NT2/D1 (cell line): Measurements from ENCODE around the gene TRIM34.

Experiments used
- DNase-seq: peaks from one replicate; pipeline ENCODE4 v3.0.0-alpha.2; 2011; ENCODE audit warnings: low read depth, low spot score
- H3K27me3 ChIP-seq: 2 replicates; pipeline ENCODE4 v1.6.0; 2011; ENCODE audit warnings: mild to moderate bottlenecking; ENCODE audit not compliant: insufficient read length, insufficient read depth
- H3K36me3 ChIP-seq: 2 replicates; pipeline ENCODE4 v1.6.1; 2011; ENCODE audit warnings: mild to moderate bottlenecking, low read length, mixed read lengths; ENCODE audit not compliant: insufficient read depth, insufficient read length
- H3K4me1 ChIP-seq: 2 replicates; pipeline ENCODE4 v1.5.1; 2011; ENCODE audit not compliant: insufficient read depth, insufficient read length
- H3K4me3 ChIP-seq: 2 replicates; pipeline ENCODE4 v1.5.1; 2011; ENCODE audit warnings: low read depth; ENCODE audit not compliant: insufficient read length
- H3K9ac ChIP-seq: 2 replicates; pipeline ENCODE4 v1.6.0; 2011; ENCODE audit warnings: low read depth; ENCODE audit not compliant: insufficient read length
- H3K9me3 ChIP-seq: 2 replicates; pipeline ENCODE4 v1.5.1; 2011; ENCODE audit warnings: mild to moderate bottlenecking, low read length; ENCODE audit not compliant: insufficient read depth
- SUZ12 ChIP-seq: IDR thresholded peaks from 2 replicates; pipeline ENCODE4 v1.6.1; 2011; ENCODE audit not compliant: insufficient read length, insufficient read depth; ENCODE audit errors: extremely low read depth
- YY1 ChIP-seq: IDR thresholded peaks from 2 replicates; pipeline ENCODE4 v1.6.1; 2011; ENCODE audit not compliant: insufficient read length, insufficient read depth
- ZNF274 ChIP-seq: IDR thresholded peaks from 2 replicates; pipeline ENCODE4 v1.6.1; 2011; ENCODE audit warnings: mild to moderate bottlenecking, low read depth, low read length

TRIM34 gene

DNA sequence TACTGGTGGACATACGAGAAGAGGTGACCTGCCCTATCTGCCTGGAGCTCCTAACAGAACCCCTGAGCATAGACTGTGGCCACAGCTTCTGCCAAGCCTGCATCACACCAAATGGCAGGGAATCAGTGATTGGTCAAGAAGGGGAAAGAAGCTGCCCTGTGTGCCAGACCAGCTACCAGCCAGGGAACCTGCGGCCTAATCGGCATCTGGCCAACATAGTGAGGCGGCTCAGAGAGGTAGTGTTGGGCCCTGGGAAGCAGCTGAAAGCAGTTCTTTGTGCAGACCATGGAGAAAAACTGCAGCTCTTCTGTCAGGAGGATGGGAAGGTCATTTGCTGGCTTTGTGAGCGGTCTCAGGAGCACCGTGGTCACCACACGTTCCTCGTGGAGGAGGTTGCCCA lies 21.5 kb upstream of the TRIM34 start:
- Histone ChIP-seq H3K4me1 (peaks cover 8% of the 10 kb centered on the region), H3K9me3 (no peaks in the 10 kb centered on the region), H3K27me3 (no peaks in the 10 kb centered on the region), H3K4me3 (no peak overlapping the region), H3K36me3 (peaks cover 50% of the 10 kb centered on the region), H3K9ac (no peak overlapping the region)
- TF ChIP-seq SUZ12 (no peak), ZNF274 (no peak), YY1 (no peak)
- no peak for DNase-seq

- no peak overlapping the region for H3K4me3 ChIP-seq
- DNase-seq, result no peak
- peaks cover 65% of the 10 kb centered on the region for H3K36me3 ChIP-seq
- H3K27me3 ChIP-seq, result no peaks in the 10 kb centered on the region
- TF ChIP-seq YY1 (no peak), SUZ12 (no peak), ZNF274 (no peak)
- no peak overlapping the region for H3K9ac ChIP-seq
- H3K4me1 ChIP-seq, result peaks cover 8% of the 10 kb centered on the region
- no peaks in the 10 kb centered on the region for H3K9me3 ChIP-seq
These were observed 19.9 kb upstream of the TRIM34 start for GRCh38 chr11:5604896-5605295.

GRCh38 chr11:5605849-5606248 lies 19.0 kb upstream of the TRIM34 start:
- Histone ChIP-seq H3K9ac (no peak overlapping the region), H3K9me3 (no peaks in the 10 kb centered on the region), H3K4me3 (no peak overlapping the region), H3K4me1 (peaks cover 8% of the 10 kb centered on the region), H3K36me3 (peaks cover 74% of the 10 kb centered on the region), H3K27me3 (no peaks in the 10 kb centered on the region)
- no peak for TF ChIP-seq YY1
- TF ChIP-seq ZNF274, result no peak
- TF ChIP-seq SUZ12, result no peak
- no peak for DNase-seq

GRCh38 chr11:5608808-5609207 lies 16.0 kb upstream of the TRIM34 start:
- TF ChIP-seq ZNF274, result no peak
- H3K9me3 ChIP-seq, result no peaks in the 10 kb centered on the region
- H3K4me1 ChIP-seq, result no peaks in the 10 kb centered on the region
- no peaks in the 10 kb centered on the region for H3K27me3 ChIP-seq
- peaks cover 88% of the 10 kb centered on the region for H3K36me3 ChIP-seq
- H3K4me3 ChIP-seq, result no peak overlapping the region
- no peak overlapping the region for H3K9ac ChIP-seq
- DNase-seq, result no peak

DNA sequence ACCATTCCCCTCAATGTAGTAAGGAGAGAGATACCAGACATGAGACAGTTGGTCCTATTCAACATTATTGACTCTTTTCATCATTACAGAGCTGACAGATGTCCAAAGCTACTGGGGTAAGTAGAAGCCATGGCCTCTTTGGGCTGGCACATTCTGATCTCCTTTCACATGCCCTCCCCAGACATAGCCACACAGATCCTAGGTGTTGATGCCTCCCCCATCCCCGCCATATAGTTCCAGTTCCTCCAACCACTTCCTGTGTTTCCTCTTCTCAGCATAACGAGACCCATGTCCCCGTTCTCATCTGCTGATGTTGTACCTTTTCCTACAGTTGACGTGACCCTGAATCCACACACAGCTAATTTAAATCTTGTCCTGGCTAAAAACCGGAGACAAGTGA lies 14.4 kb upstream of the TRIM34 start:
- Histone ChIP-seq H3K36me3 (peaks cover 72% of the 10 kb centered on the region), H3K27me3 (no peaks in the 10 kb centered on the region), H3K4me1 (no peaks in the 10 kb centered on the region), H3K4me3 (no peak overlapping the region), H3K9ac (no peak overlapping the region), H3K9me3 (no peaks in the 10 kb centered on the region)
- no peak for TF ChIP-seq YY1
- TF ChIP-seq SUZ12, result no peak
- no peak for TF ChIP-seq ZNF274
- no peak for DNase-seq

- Histone ChIP-seq H3K27me3 (no peaks in the 10 kb centered on the region), H3K4me3 (no peak overlapping the region), H3K9me3 (no peaks in the 10 kb centered on the region), H3K9ac (no peak overlapping the region), H3K4me1 (no peaks in the 10 kb centered on the region), H3K36me3 (peaks cover 60% of the 10 kb centered on the region)
- DNase-seq, result no peak
- TF ChIP-seq SUZ12 (no peak), YY1 (no peak), ZNF274 (no peak)
These were observed 13.2 kb upstream of the TRIM34 start for GRCh38 chr11:5611627-5612026.

- Histone ChIP-seq H3K4me1 (no peaks in the 10 kb centered on the region), H3K9ac (no peak overlapping the region), H3K36me3 (no peaks in the 10 kb centered on the region), H3K27me3 (no peaks in the 10 kb centered on the region), H3K9me3 (no peaks in the 10 kb centered on the region), H3K4me3 (no peak overlapping the region)
- DNase-seq, result no peak
- no peak for TF ChIP-seq SUZ12
- no peak for TF ChIP-seq ZNF274
- TF ChIP-seq YY1, result no peak
These were observed 6.0 kb upstream of the TRIM34 start for GRCh38 chr11:5618807-5619206.
